ENCODE results near the gene UNG. TPM values are rescaled to one million over a fixed set of nuclear protein-coding genes. Genes with fewer than 3 reads are reported as not detected.

The UNG gene
- total and polyA plus RNA-seq, 2 experiments from 2014 or later = 90.5 to 209 TPM

DNA sequence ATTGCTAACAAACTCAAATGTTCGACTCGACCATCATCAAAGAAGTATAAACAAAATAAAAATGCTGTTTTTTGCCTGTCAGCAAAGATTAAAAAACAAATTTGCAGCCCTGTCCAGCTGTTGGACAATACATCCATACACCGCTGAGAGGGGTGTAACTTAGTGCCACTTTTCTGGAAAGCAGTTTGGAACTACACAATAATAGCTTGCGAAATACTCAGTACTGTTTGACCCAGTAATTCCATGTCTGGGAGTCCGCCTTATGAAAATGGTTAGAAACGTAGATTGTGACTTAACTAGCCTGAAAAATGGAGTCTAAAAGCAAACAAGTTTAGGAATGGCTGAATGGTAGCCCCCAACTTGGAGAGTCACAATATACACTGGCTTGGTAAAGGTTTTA lies 38.6 kb upstream of the UNG start (continued):
- TF ChIP-seq ZNF331 (CRISPR knock-in tag; IDR thresholded peaks at IDR 0.05; ENCODE audit: low read depth) = no peak
- TF ChIP-seq ZNF462 (CRISPR knock-in tag; IDR thresholded peaks at IDR 0.05) = no peak
- no peak for TF ChIP-seq POLR2AphosphoS5 (IDR thresholded peaks at IDR 0.05; ENCODE audit: low read depth)
- TF ChIP-seq EZH2phosphoT487 (IDR thresholded peaks at IDR 0.05; ENCODE audit: unreplicated experiment) = no peak

GRCh38 chr12:109064143-109064542 lies 33.3 kb upstream of the UNG start:
- ATAC-seq = no peak
- peaks cover 2% of the 10 kb centered on the region; the same call in 2 of the 3 replicates for H3K4me1 Mint-ChIP-seq
- no peaks in the 10 kb centered on the region for H3K9me2 ChIP-seq (ENCODE audit: insufficient read depth)
- H3K4me2 ChIP-seq = no peak overlapping the region
- no peak overlapping the region for H3K4me3 Mint-ChIP-seq
- no peaks in the 10 kb centered on the region for H3K27me3 ChIP-seq (ENCODE audit: insufficient read depth)
- no peak for DNase-seq (ENCODE audit: low spot score)
- H3K4me1 ChIP-seq (ENCODE audit: insufficient read depth) = no peaks in the 10 kb centered on the region
- no peak overlapping the region for H2AFZ ChIP-seq
- H3K9me3 Mint-ChIP-seq = no peaks in the 10 kb centered on the region
- H3K79me2 ChIP-seq (replicated peaks; ENCODE audit: insufficient read depth) = no peaks in the 10 kb centered on the region
- no peaks in the 10 kb centered on the region for H3F3A ChIP-seq (replicated peaks; ENCODE audit: low read depth)
- H3K27ac ChIP-seq (ENCODE audit: low read depth) = no peak overlapping the region
- H3K27me3 Mint-ChIP-seq (ENCODE audit: insufficient read depth, low read depth, poor library complexity) = no peaks in the 10 kb centered on the region
- no peak overlapping the region for H3K4me3 ChIP-seq
- H3K36me3 Mint-ChIP-seq (ENCODE audit: low read depth) = no peaks in the 10 kb centered on the region
- no peaks in the 10 kb centered on the region for H3K36me3 ChIP-seq (ENCODE audit: insufficient read depth)
- no peaks in the 10 kb centered on the region for H4K20me1 ChIP-seq (replicated peaks; ENCODE audit: insufficient read depth)
- H3K27ac Mint-ChIP-seq = no peak overlapping the region
- TF ChIP-seq EZH2 (IDR thresholded peaks at IDR 0.05; ENCODE audit: low read depth, unreplicated experiment) (no peak), NANOG (IDR thresholded peaks at IDR 0.05; ENCODE audit: borderline replicate concordance) (no peak), CREB1 (CRISPR knock-in tag; IDR thresholded peaks at IDR 0.05; ENCODE audit: low read depth) (no peak), ZNF114 (CRISPR knock-in tag; IDR thresholded peaks at IDR 0.05) (no peak), ZNF331 (CRISPR knock-in tag; IDR thresholded peaks at IDR 0.05; ENCODE audit: low read depth) (no peak), STAT1 (IDR thresholded peaks at IDR 0.05; ENCODE audit: unreplicated experiment) (no peak), EZH2phosphoT487 (IDR thresholded peaks at IDR 0.05; ENCODE audit: unreplicated experiment) (no peak), ETS1 (IDR thresholded peaks at IDR 0.05) (no peak), JUNB (IDR thresholded peaks at IDR 0.05; ENCODE audit: unreplicated experiment) (no peak)
